GM12878 (cell line): ENCODE measurements around the gene SH3GL3. TPM values are rescaled to one million over a fixed set of nuclear protein-coding genes. Genes with fewer than 3 reads are reported as not detected.

Experiments used
- ATAC-seq: fragments of 200-7000 bp; cut with Tn5 transposase; 3 replicates; pipeline ENCODE4 v1.9.1; 2020; ENCODE audit warnings: mild to moderate bottlenecking, moderate library complexity
- BruUV-seq: library from RNA; stranded (reverse); fragments of 400-500 nt; replicated peaks from 2 replicates; lab custom pipeline; 2021; lab: Mats Ljungman, UMichigan
- CTCF ChIA-PET: fragments of 300-600 bp; sonication (Branson Sonifier 250); formaldehyde crosslinking; extraction: SDS; loops from one replicate; lab custom pipeline; 2021; ENCODE audit warnings: inconsistent platforms; lab: Yijun Ruan, JAX
- POLR2A ChIA-PET: fragments of 350-600 bp; formaldehyde crosslinking; extraction: SDS; loops from one replicate; lab custom pipeline; 2021; ENCODE audit warnings: inconsistent platforms; lab: Charles Lee
- RAD21 ChIA-PET: fragments of 300-600 bp; sonication (Branson Sonifier 250); formaldehyde crosslinking; loops from one replicate; lab custom pipeline; 2023; ENCODE audit warnings: antibody characterized with exemption; ENCODE audit not compliant: unreplicated experiment; lab: Charles Lee
- SMC1A ChIA-PET: fragments of 300-600 bp; sonication (Branson Sonifier 250); formaldehyde crosslinking; loops from one replicate; lab custom pipeline; 2023; ENCODE audit not compliant: unreplicated experiment, uncharacterized antibody; lab: Charles Lee
- DNase-seq: peaks from one replicate; pipeline ENCODE4 v3.0.0-alpha.2; 2011; ENCODE audit warnings: low read depth, low spot score
- FAIRE-seq: peaks from 3 replicates; lab custom pipeline; 2011; peaks lifted over from hg19 to GRCh38; lab: Jason Lieb, UNC
- H2AFZ ChIP-seq: 2 replicates; pipeline ENCODE4 v1.6.0; 2011; ENCODE audit warnings: low read depth, low read length, control low read depth; ENCODE audit not compliant: control insufficient read depth
- H3K27ac ChIP-seq: 2 replicates; pipeline ENCODE4 v1.5.1; 2011; ENCODE audit warnings: control low read depth; ENCODE audit not compliant: control insufficient read depth, insufficient read depth
- H3K27me3 ChIP-seq, 2 experiments: replicated peaks in 1 of 2; 2 replicates each; pipeline versions ENCODE4 v1.6.0 to v1.6.1; 2011; ENCODE audit warnings: low read length in 1 of 2; ENCODE audit not compliant: control insufficient read depth in 2 of 2, insufficient read depth in 2 of 2
- H3K36me3 ChIP-seq, 2 experiments: 2 replicates each; pipeline ENCODE4 v1.5.1; 2011; ENCODE audit warnings: low read length in 1 of 2; ENCODE audit not compliant: control insufficient read depth in 2 of 2, insufficient read depth in 2 of 2
- H3K4me1 ChIP-seq: 2 replicates; pipeline ENCODE4 v1.6.1; 2011; ENCODE audit warnings: mild to moderate bottlenecking, low read length, moderate library complexity, mixed read lengths; ENCODE audit not compliant: control insufficient read depth, insufficient read depth
- H3K4me2 ChIP-seq: 2 replicates; pipeline ENCODE4 v1.6.0; 2011; ENCODE audit warnings: control low read depth; ENCODE audit not compliant: control insufficient read depth, insufficient read depth
- H3K4me3 ChIP-seq: fragments of 200-600 bp; sonication (generic); 2 replicates; pipeline ENCODE4 v1.5.1; 2016
- H3K79me2 ChIP-seq: 2 replicates; pipeline ENCODE4 v1.6.0; 2011; ENCODE audit warnings: low read length; ENCODE audit not compliant: control insufficient read depth, insufficient read depth
- H3K9ac ChIP-seq: 2 replicates; pipeline ENCODE4 v1.8.0; 2011; ENCODE audit warnings: low read length, control low read depth, mixed read lengths; ENCODE audit not compliant: control insufficient read depth, insufficient read depth
- H3K9me3 ChIP-seq: replicated peaks from 3 replicates; pipeline ENCODE4 v1.5.1; 2011; ENCODE audit warnings: mild to moderate bottlenecking, low read length; ENCODE audit not compliant: control insufficient read depth, insufficient read depth
- H4K20me1 ChIP-seq: 2 replicates; pipeline ENCODE4 v1.6.0; 2011; ENCODE audit not compliant: control insufficient read depth, insufficient read depth
- CBFB ChIP-seq: IDR thresholded peaks from 2 replicates; pipeline ENCODE4 v1.6.1; 2016; ENCODE audit warnings: antibody characterized with exemption, low read depth
- NBN ChIP-seq: fragments of 450-650 bp; IDR thresholded peaks from 2 replicates; pipeline ENCODE4 v1.6.1; 2016
- SPI1 ChIP-seq: IDR thresholded peaks from 2 replicates; pipeline ENCODE4 v1.6.1; 2011; ENCODE audit warnings: low read depth, mild to moderate bottlenecking, low read length, moderate library complexity, borderline replicate concordance; ENCODE audit not compliant: insufficient read depth
- TCF7 ChIP-seq: IDR thresholded peaks from 2 replicates; pipeline ENCODE4 v1.6.1; 2014; ENCODE audit warnings: antibody characterized with exemption, borderline replicate concordance
- WGBS: methylation state at CpG from one replicate; pipeline ENCODE4 v1.1.6; 2016; ENCODE audit warnings: low lambda C conversion rate; ENCODE audit not compliant: insufficient replicate concordance, insufficient coverage; ENCODE audit errors: missing lambda C conversion rate; 5-methylcytosine and 5-hydroxymethylcytosine counted together
- in situ Hi-C: fragments of 300-500 bp; cut with MboI; formaldehyde crosslinking; loops from 9 replicates; pipeline ENCODE4 v1.14.3; 2018; ENCODE audit warnings: mixed read lengths
- intact Hi-C: fragments of 100-400 bp; cut with micrococcal nuclease; formaldehyde crosslinking; loops from one replicate; pipeline ENCODE4 v1.14.2; 2022; ENCODE audit not compliant: unreplicated experiment
- polyA plus RNA-seq, 11 experiments: library from polyadenylated mRNA; depleted of rRNA in 4 of 11; unstranded in 6 of 11; stranded (reverse) in 5 of 11; fragments of >200 nt; fragmentation: Nextera tagmentation in 4 of 11; fragmentation: Illumina TruSeq in 1 of 11; extraction: Ambion mirVana in 4 of 11; extraction: Trizol in 1 of 11; gene quantifications; 1 replicate in 1 of 11; 2 replicates in 10 of 11; pipeline versions ENCODE4 v1.2.1 to v1.2.3, GENCODE V29; 2011 to 2016; ENCODE audit warnings: inconsistent platforms in 2 of 11, missing spikeins in 2 of 11, low read depth in 1 of 11
- total RNA-seq, 4 experiments: library from RNA; depleted of rRNA in 3 of 4; stranded (reverse); fragments of >200 nt in 3 of 4; fragmentation: Illumina TruSeq in 1 of 4; extraction: Trizol in 1 of 4; gene quantifications; 2 replicates each; pipeline versions ENCODE4 v1.2.1 to v1.2.3, GENCODE V29; 2013 to 2021
- TF ChIP-seq, protein P1 (sequence below): fragments of 450-650 bp; formaldehyde crosslinking; IDR thresholded peaks from 2 replicates; pipeline ENCODE4 v1.4.0; 2020; ENCODE audit warnings: mild to moderate bottlenecking, moderate library complexity

The SH3GL3 gene
- total and polyA plus RNA-seq, 10 of the 15 experiments (the other 5 are each of a cell fraction or from before 2014, with no cell fraction given), result not detected

DNA sequence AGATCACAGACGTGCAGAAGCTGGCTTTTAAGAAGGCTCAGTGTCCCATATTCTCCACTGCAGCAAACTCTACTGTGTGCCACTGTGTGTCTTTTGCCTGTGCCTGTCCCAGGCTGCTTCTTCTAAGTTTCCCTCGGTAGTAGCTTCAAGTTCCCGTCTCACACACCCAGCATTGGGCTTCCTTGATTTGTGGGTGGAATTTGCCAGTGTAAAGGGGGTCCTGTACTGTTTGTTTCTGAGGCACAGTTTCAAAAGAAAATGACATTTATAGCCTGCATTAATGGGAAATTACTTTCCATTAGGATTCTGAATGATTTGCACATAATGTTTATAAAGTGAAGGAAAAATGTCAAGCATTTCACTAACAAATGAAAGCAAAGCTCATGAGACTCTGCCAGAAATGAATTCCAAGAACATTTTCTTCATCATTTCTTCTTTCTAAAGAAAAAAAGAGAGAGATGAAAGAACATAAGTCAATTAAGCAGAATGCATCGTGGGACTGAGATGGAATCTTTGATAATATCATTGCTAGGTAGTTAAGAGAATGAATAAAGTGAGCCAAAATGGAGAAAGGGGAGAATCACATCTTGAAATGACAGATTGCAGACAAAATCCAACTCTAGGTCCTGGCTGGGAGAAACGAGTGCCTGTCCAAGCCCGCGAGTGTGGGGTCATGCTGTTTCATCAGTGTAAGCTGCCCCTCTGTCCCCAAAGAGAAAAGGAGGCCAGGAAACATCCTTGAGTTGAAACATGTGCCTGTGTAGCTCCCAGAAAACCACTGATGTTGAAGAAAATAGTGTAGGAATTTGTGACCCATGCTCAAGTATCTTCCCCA lies 158.2 kb downstream of the SH3GL3 start:
- Histone ChIP-seq H4K20me1 (no peaks in the 10 kb centered on the region), H3K27me3 (no peaks in the 10 kb centered on the region; a peak in 1 of 4 replicates), H3K4me3 (no peak overlapping the region), H3K9ac (no peak overlapping the region), H3K4me2 (no peak overlapping the region), H3K9me3 (no peaks in the 10 kb centered on the region), H3K79me2 (no peaks in the 10 kb centered on the region), H3K4me1 (no peaks in the 10 kb centered on the region), H3K36me3 (no peaks in the 10 kb centered on the region), H3K27ac (no peak overlapping the region), H2AFZ (no peak overlapping the region)
- intact Hi-C loops (no loop called here), in situ Hi-C loops (no loop called here)
- WGBS, result 6% methylated on average over 7 of the region's 7 CpGs
- SMC1A ChIA-PET, result no interaction called here
- BruUV-seq, result no TSS peak
- ATAC-seq (no peak), DNase-seq (no peak), FAIRE-seq (no peak)
- RAD21 ChIA-PET, result no interaction called here
- TF ChIP-seq SPI1 (no peak), NBN (no peak), CBFB (no peak), TCF7 (no peak)
- TF ChIP-seq, protein P1, sequence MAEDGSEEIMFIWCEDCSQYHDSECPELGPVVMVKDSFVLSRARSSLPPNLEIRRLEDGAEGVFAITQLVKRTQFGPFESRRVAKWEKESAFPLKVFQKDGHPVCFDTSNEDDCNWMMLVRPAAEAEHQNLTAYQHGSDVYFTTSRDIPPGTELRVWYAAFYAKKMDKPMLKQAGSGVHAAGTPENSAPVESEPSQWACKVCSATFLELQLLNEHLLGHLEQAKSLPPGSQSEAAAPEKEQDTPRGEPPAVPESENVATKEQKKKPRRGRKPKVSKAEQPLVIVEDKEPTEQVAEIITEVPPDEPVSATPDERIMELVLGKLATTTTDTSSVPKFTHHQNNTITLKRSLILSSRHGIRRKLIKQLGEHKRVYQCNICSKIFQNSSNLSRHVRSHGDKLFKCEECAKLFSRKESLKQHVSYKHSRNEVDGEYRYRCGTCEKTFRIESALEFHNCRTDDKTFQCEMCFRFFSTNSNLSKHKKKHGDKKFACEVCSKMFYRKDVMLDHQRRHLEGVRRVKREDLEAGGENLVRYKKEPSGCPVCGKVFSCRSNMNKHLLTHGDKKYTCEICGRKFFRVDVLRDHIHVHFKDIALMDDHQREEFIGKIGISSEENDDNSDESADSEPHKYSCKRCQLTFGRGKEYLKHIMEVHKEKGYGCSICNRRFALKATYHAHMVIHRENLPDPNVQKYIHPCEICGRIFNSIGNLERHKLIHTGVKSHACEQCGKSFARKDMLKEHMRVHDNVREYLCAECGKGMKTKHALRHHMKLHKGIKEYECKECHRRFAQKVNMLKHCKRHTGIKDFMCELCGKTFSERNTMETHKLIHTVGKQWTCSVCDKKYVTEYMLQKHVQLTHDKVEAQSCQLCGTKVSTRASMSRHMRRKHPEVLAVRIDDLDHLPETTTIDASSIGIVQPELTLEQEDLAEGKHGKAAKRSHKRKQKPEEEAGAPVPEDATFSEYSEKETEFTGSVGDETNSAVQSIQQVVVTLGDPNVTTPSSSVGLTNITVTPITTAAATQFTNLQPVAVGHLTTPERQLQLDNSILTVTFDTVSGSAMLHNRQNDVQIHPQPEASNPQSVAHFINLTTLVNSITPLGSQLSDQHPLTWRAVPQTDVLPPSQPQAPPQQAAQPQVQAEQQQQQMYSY (CRISPR knock-in tag), result no peak
- POLR2A ChIA-PET, result no interaction called here
- CTCF ChIA-PET, result no interaction called here
